Measurements from ENCODE around the gene NEO1.

GRCh38 chr15:73335026-73335425 lies 282.8 kb downstream of the NEO1 start:
- TF ChIP-seq CTCF (IDR thresholded peaks at IDR 0.05; ENCODE audit: borderline replicate concordance, extremely low read depth, low read length, poor library complexity, severe bottlenecking) (no peak), EZH2 (IDR thresholded peaks at IDR 0.05; ENCODE audit: borderline replicate concordance, low read depth, low read length, severe bottlenecking) (no peak)
